Activated naive CD8-positive, alpha-beta T cell treated with anti-CD3 and anti-CD28 coated beads for 36 hours (primary cell): Measurements from ENCODE around the gene CASP1. TPM values are rescaled to one million over a fixed set of nuclear protein-coding genes. Genes with fewer than 3 reads are reported as not detected.
"Not testable (repeated sequence)": the region's sequence is repeated elsewhere in the genome, so short reads cannot be mapped to it uniquely, and the experiment has no call there.

Experiments
- DNase-seq: peaks from one replicate; pipeline ENCODE4 v3.0.0; 2021
- H3K27ac Mint-ChIP-seq: one replicate; pipeline ENCODE4 v1.8.0; 2022; ENCODE audit warnings: mild to moderate bottlenecking, moderate library complexity, mixed read lengths
- H3K27me3 Mint-ChIP-seq: one replicate; pipeline ENCODE4 v1.8.0; 2022; ENCODE audit warnings: mild to moderate bottlenecking, mixed read lengths
- H3K36me3 Mint-ChIP-seq: one replicate; pipeline ENCODE4 v1.8.0; 2021; ENCODE audit warnings: mild to moderate bottlenecking, mixed read lengths
- H3K4me1 Mint-ChIP-seq: one replicate; pipeline ENCODE4 v1.8.0; 2021; ENCODE audit warnings: mixed read lengths
- H3K4me3 Mint-ChIP-seq: one replicate; pipeline ENCODE4 v1.8.0; 2022; ENCODE audit warnings: mild to moderate bottlenecking, moderate library complexity, mixed read lengths
- H3K9me3 Mint-ChIP-seq: one replicate; pipeline ENCODE4 v1.8.0; 2022; ENCODE audit warnings: mixed read lengths
- total RNA-seq, 2 experiments: library from RNA; stranded (reverse); gene quantifications; one replicate each; pipeline ENCODE4 v1.2.3, GENCODE V29; 2021

CASP1 gene
- total RNA-seq, 2 experiments from 2014 or later, result 38.9 to 40.1 TPM

DNA sequence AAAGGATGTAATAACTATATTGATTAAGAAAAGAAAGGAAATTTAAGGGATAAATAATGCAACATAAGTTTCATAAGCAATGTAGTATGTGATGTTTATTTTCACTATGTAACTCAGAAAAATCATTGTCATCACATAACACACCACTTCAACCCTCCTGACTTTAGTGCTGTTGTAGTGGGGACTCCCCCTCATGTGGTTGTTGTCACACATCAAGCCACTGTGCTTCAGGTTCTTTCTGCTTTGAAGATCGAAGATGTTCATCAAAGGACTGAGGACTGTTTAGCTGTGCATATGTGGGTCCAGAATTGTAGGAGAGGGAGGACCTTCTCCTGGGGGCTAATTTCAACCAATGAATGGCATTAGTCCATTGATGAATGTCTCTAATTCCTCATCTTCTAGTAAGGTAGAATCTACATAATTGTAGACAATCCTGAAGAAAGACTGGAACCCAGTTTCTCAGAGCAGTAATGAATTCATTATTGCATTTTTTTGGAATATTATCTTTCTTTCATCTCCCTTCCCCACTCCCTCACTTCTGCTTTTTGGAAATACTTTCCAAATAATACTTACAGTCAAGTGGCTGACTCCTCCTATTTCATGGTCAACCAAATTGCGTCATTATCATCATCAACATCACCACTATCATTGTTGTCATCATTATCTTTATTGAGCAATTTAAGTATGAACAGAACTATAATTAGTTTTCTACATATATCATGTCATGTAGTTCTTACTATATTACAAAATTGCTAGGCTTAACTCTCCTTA is 20.0 kb upstream of the CASP1 start:
- no peak for DNase-seq
- Mint-ChIP-seq H3K4me3 (no peak overlapping the region), H3K9me3 (no peaks in the 10 kb centered on the region), H3K27ac (no peak overlapping the region), H3K36me3 (no peaks in the 10 kb centered on the region), H3K27me3 (no peaks in the 10 kb centered on the region), H3K4me1 (no peaks in the 10 kb centered on the region)

- no peak for DNase-seq
- Mint-ChIP-seq H3K27me3 (no peaks in the 10 kb centered on the region), H3K4me1 (peaks cover under 1% of the 10 kb centered on the region), H3K4me3 (no peak overlapping the region), H3K36me3 (no peaks in the 10 kb centered on the region), H3K9me3 (peaks cover under 1% of the 10 kb centered on the region), H3K27ac (no peak overlapping the region)
These were observed 17.5 kb upstream of the CASP1 start for GRCh38 chr11:105052487-105052886.

GRCh38 chr11:105051559-105051958 is 16.6 kb upstream of the CASP1 start:
- Mint-ChIP-seq H3K4me1 (peaks cover 8% of the 10 kb centered on the region), H3K36me3 (no peaks in the 10 kb centered on the region), H3K27ac (no peak overlapping the region), H3K9me3 (peaks cover 1% of the 10 kb centered on the region), H3K4me3 (no peak overlapping the region), H3K27me3 (no peaks in the 10 kb centered on the region)
- no peak for DNase-seq

DNA sequence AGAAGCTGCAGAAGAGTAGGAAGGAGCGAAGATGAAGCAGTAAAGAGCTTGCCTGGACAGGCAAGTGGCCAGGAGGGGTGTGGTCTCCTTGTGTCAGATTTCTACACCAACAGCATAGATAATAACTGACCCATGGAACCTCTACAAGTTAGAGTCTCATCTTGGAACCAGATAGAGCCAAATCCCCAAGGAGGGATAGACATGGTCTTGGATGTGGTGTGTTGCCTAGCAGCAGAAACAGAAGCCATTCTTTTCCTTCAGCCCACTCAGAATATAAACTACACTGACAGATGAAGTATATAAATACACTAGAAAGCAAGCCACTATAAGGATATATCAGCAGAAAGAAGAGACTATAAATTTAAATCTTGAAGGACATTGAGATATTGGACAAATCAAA is 14.5 kb upstream of the CASP1 start:
- Mint-ChIP-seq H3K27ac (no peak overlapping the region), H3K4me1 (peaks cover 19% of the 10 kb centered on the region), H3K9me3 (peaks cover 3% of the 10 kb centered on the region), H3K4me3 (no peak overlapping the region), H3K36me3 (no peaks in the 10 kb centered on the region), H3K27me3 (no peaks in the 10 kb centered on the region)
- DNase-seq, result no peak

DNA sequence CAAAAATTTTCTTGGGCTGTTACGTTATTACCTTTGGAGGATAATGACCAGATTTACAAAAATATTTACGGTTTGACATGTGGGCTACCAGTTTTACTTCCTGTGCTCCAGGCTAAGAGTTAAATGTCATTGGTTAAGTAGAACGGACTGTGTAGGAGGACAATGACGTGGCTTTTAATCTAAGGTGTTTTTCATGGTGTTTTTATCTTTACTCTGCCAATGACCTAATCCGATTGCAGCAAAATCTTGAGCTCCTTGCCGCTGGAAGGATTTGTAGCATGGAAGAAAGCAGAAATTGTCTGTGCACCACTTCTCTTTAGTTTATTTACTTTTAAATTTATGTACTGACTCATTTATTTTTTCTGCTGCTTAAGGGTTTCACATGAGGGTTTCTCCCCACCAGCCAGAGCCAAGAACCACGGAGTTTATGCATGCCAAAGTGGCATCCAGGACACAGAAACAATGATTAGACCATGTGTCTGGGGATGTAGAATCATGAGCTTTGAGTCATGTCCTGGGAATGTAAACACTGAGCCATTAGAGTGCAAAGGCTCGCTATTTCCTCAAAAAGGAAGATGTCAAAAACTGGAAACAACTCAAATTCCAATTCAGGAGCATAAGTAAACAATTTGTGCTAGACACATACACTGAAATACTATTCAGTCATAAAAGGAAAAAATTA is 12.1 kb upstream of the CASP1 start:
- H3K36me3 Mint-ChIP-seq, result peaks cover 3% of the 10 kb centered on the region
- peaks cover 3% of the 10 kb centered on the region for H3K9me3 Mint-ChIP-seq
- no peaks in the 10 kb centered on the region for H3K27me3 Mint-ChIP-seq
- H3K4me1 Mint-ChIP-seq, result peaks cover 40% of the 10 kb centered on the region
- no peak for DNase-seq
- no peak overlapping the region for H3K4me3 Mint-ChIP-seq
- no peak overlapping the region for H3K27ac Mint-ChIP-seq

DNA sequence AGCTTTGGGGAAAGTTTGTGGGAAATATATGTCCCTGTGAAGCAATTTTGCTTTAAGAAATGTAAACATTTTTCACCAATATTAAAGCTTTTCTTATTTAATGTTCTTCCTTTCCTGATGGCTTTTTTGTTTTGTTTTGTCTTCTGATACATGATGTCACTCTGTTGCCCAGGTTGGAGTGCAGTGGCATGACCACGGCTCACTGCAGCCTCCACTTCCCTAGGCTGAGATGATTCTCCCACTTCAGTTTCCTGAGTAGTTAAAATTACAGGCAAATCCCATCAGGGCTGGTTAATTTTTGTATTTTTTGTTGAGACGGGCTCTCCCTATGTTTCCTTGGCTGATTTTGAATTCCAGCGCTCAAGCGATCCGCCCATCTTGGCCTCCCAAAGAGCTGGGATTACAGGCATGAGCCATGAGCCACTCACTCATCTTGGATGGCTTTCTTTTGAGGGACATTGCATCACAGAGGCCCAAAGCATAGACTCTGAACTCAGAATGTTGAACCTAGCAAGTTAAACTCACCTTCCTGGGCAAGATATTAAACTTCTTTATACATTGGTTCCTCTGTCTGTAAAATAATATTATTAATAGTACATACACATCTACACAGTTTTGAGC is 10.8 kb upstream of the CASP1 start:
- Mint-ChIP-seq H3K27me3 (no peaks in the 10 kb centered on the region), H3K36me3 (peaks cover 9% of the 10 kb centered on the region), H3K9me3 (peaks cover 3% of the 10 kb centered on the region), H3K4me1 (peaks cover 45% of the 10 kb centered on the region), H3K27ac (peak overlapping the region; percentile 52), H3K4me3 (peak overlapping the region; percentile 66)
- no peak for DNase-seq

GRCh38 chr11:105044557-105045524 is 9.9 kb upstream of the CASP1 start, which contains the start of gene CARD16:
TSS of gene CARD16 (minus strand) at chr11:105045335. CDS start at chr11:105045297, 38 bp downstream.
- Mint-ChIP-seq H3K4me1 (peaks cover 45% of the 10 kb centered on the region), H3K27ac (peak within 1 kb of the TSS; percentile 86), H3K4me3 (peak within 1 kb of the TSS; percentile 88), H3K36me3 (peaks cover 16% of the 10 kb centered on the region)
- not testable (repeated sequence) for H3K9me3 Mint-ChIP-seq, H3K27me3 Mint-ChIP-seq
- DNase-seq, result peak; percentile 22

GRCh38 chr11:105042178-105042577 is 7.2 kb upstream of the CASP1 start:
- no peak overlapping the region for H3K27ac Mint-ChIP-seq
- no peak for DNase-seq
- H3K9me3 Mint-ChIP-seq, result peaks cover 9% of the 10 kb centered on the region
- H3K4me1 Mint-ChIP-seq, result peaks cover 47% of the 10 kb centered on the region
- H3K4me3 Mint-ChIP-seq, result no peak overlapping the region
- H3K36me3 Mint-ChIP-seq, result peaks cover 34% of the 10 kb centered on the region
- H3K27me3 Mint-ChIP-seq, result no peaks in the 10 kb centered on the region

DNA sequence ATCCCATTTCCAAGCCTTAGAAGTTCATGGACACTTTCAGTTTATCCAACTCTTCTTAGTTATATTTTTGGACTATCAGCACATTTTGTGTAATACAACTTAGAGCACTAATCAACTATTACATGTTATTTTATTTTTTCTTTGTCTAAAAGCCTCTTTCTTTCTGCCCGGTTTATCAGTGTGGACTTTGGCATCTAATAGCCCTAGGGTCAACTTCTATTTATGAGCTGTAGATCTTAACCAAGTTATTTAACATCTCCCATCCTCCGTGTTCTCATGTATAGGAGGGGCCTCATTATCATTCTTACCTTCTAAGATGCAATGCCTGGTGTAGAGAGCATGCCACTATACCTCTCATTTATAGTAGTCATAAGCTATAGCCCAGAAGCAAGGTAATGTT is 5.8 kb upstream of the CASP1 start:
- peaks cover 13% of the 10 kb centered on the region for H3K9me3 Mint-ChIP-seq
- peaks cover 39% of the 10 kb centered on the region for H3K36me3 Mint-ChIP-seq

DNA sequence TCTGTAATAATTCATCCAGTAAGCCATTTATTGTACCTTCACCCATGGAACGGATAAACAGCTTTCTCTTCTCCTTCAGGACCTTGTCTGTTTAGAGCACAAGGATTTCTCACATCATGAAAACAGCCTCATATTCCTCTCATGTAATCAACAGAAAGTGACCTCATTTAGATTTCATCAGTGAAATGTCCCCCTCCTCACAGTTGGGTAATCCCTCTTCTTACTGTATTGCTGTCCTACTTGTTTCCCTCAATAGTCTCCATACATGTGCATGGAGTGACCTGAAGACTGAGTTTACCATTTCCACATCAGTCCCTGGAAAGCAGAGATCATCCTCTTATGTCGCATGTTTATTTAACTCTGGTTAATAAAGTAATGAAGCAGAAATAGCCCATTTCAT is 556 bp downstream of the CASP1 start:
- not testable (repeated sequence) for H3K27me3 Mint-ChIP-seq

More for the DNA sequence above, 5.8 kb upstream of the CASP1 start:
- H3K27ac Mint-ChIP-seq, result no peak overlapping the region
- H3K27me3 Mint-ChIP-seq, result no peaks in the 10 kb centered on the region
- H3K4me1 Mint-ChIP-seq, result peaks cover 42% of the 10 kb centered on the region
- no peak for DNase-seq
- H3K4me3 Mint-ChIP-seq, result no peak overlapping the region

GRCh38 chr11:105033781-105034180 is 1.2 kb downstream of the CASP1 start:
- H3K27ac Mint-ChIP-seq, result peak overlapping the region; percentile 97
- no peak for DNase-seq
- no peaks in the 10 kb centered on the region for H3K27me3 Mint-ChIP-seq
- H3K36me3 Mint-ChIP-seq, result peaks cover 47% of the 10 kb centered on the region
- H3K4me1 Mint-ChIP-seq, result peaks cover 43% of the 10 kb centered on the region
- H3K4me3 Mint-ChIP-seq, result peak overlapping the region; percentile 96
- peaks cover 13% of the 10 kb centered on the region for H3K9me3 Mint-ChIP-seq

More for the DNA sequence above, 556 bp downstream of the CASP1 start:
- peaks cover 13% of the 10 kb centered on the region for H3K9me3 Mint-ChIP-seq
- peak overlapping the region; percentile 97 for H3K27ac Mint-ChIP-seq
- not testable (repeated sequence) for DNase-seq
- H3K36me3 Mint-ChIP-seq, result peaks cover 44% of the 10 kb centered on the region
- H3K4me1 Mint-ChIP-seq, result peaks cover 43% of the 10 kb centered on the region
- H3K4me3 Mint-ChIP-seq, result peak overlapping the region; percentile 96

DNA sequence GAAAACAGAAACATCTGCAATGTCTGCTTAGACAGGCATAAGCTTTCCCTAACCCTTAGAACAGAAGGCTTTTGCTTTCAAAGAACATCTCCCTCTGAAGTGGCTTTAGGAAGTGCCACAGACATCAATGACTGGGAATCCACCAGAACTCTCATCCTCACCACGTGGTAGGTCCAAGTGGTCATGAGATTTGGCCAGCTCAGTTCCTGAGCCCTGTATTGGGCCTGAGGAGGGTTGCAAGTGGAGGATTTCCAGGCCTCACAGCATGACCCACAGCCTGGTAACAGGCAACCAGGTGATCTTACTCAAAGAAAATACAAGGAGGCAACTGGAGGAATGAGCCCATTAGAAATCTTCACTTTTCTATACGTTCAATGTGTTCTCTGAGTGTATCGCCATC is 1.6 kb downstream of the CASP1 start:
- no peak for DNase-seq
- Mint-ChIP-seq H3K27me3 (no peaks in the 10 kb centered on the region), H3K4me1 (peaks cover 43% of the 10 kb centered on the region), H3K27ac (peak overlapping the region; percentile 76), H3K9me3 (peaks cover 10% of the 10 kb centered on the region), H3K4me3 (peak overlapping the region; percentile 96), H3K36me3 (peaks cover 48% of the 10 kb centered on the region)

GRCh38 chr11:105032495-105032894 is 2.4 kb downstream of the CASP1 start:
- Mint-ChIP-seq H3K4me3 (peak overlapping the region; percentile 70), H3K27ac (no peak overlapping the region), H3K27me3 (no peaks in the 10 kb centered on the region), H3K9me3 (peaks cover 5% of the 10 kb centered on the region), H3K4me1 (peaks cover 44% of the 10 kb centered on the region), H3K36me3 (peaks cover 44% of the 10 kb centered on the region)
- DNase-seq, result no peak

DNA sequence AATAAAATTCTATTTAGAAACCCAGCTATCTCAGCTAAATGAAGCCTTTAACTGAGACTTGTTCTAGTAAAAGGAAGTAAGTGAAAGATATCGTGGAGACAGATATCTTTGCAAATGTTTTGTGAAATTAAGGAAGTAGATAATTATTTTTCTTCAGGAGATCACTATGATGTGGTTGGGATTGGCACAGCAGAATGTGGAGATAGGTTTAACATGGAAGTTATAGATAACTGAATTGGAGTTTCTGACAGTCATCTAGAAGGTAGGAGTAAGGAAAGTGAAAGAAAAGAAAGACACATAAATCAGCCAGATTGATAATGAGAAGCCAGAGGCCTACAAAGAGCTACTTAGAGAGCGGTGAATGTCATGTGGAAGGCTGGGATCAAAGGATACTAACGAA is 7.3 kb downstream of the CASP1 start:
- peaks cover 17% of the 10 kb centered on the region for H3K4me1 Mint-ChIP-seq
- H3K27ac Mint-ChIP-seq, result peak overlapping the region; percentile 16
- no peaks in the 10 kb centered on the region for H3K27me3 Mint-ChIP-seq
- DNase-seq, result no peak
- no peaks in the 10 kb centered on the region for H3K9me3 Mint-ChIP-seq
- H3K36me3 Mint-ChIP-seq, result peaks cover 45% of the 10 kb centered on the region
- H3K4me3 Mint-ChIP-seq, result no peak overlapping the region
